ENCODE measurements around the gene SEC24C. TPM values are rescaled to one million over a fixed set of nuclear protein-coding genes. Genes with fewer than 3 reads are reported as not detected.

The SEC24C gene
- total and polyA plus RNA-seq, 2 experiments from 2014 or later: 46.8 to 59.4 TPM

- no peak overlapping the region for H3K27ac ChIP-seq
- H3K27me3 ChIP-seq: no peaks in the 10 kb centered on the region
- H3K9me2 ChIP-seq (replicated peaks; ENCODE audit: insufficient read depth): no peaks in the 10 kb centered on the region
- TF ChIP-seq EZH2phosphoT487 (IDR thresholded peaks at IDR 0.05; ENCODE audit: low read depth, severe bottlenecking, unreplicated experiment) (no peak), EZH2 (IDR thresholded peaks at IDR 0.05; ENCODE audit: borderline replicate concordance) (no peak), CTCF (IDR thresholded peaks at IDR 0.05; ENCODE audit: poor library complexity) (no peak)
- H3K9me3 ChIP-seq (ENCODE audit: low read depth): no peaks in the 10 kb centered on the region
- H3K4me3 ChIP-seq: no peak overlapping the region
- H3K4me1 ChIP-seq (ENCODE audit: insufficient read depth): no peaks in the 10 kb centered on the region
- no peaks in the 10 kb centered on the region for H4K20me1 ChIP-seq (ENCODE audit: insufficient read depth, poor library complexity, severe bottlenecking)
- H3K79me2 ChIP-seq: peaks cover 3% of the 10 kb centered on the region
- peaks cover 5% of the 10 kb centered on the region for H3K36me3 ChIP-seq (replicated peaks; ENCODE audit: insufficient read depth, low read depth)
- no peak for DNase-seq (ENCODE audit: low spot score)
- WGBS (ENCODE audit: low lambda C conversion rate, missing lambda C conversion rate): 96% methylated on average over 6 of the region's 6 CpGs
- no peak overlapping the region for H2AFZ ChIP-seq
- H3K4me2 ChIP-seq: no peak overlapping the region
These were observed 20.9 kb downstream of the SEC24C start for GRCh38 chr10:73765066-73765465.

- TF ChIP-seq CTCF (IDR thresholded peaks at IDR 0.05; ENCODE audit: poor library complexity) (no peak), EZH2phosphoT487 (IDR thresholded peaks at IDR 0.05; ENCODE audit: low read depth, severe bottlenecking, unreplicated experiment) (no peak), EZH2 (IDR thresholded peaks at IDR 0.05; ENCODE audit: borderline replicate concordance) (no peak)
- H3K4me1 ChIP-seq (ENCODE audit: insufficient read depth): peaks cover 15% of the 10 kb centered on the region
- peaks cover 8% of the 10 kb centered on the region for H3K79me2 ChIP-seq
- no peaks in the 10 kb centered on the region for H4K20me1 ChIP-seq (ENCODE audit: insufficient read depth, poor library complexity, severe bottlenecking)
- H3K4me3 ChIP-seq: no peak overlapping the region
- no peak overlapping the region for H3K27ac ChIP-seq
- no peaks in the 10 kb centered on the region for H3K27me3 ChIP-seq
- H2AFZ ChIP-seq: no peak overlapping the region
- no peaks in the 10 kb centered on the region for H3K9me2 ChIP-seq (replicated peaks; ENCODE audit: insufficient read depth)
- H3K9me3 ChIP-seq (ENCODE audit: low read depth): no peaks in the 10 kb centered on the region
- DNase-seq (ENCODE audit: low spot score): no peak
- 87% methylated on average over 11 of the region's 11 CpGs for WGBS (ENCODE audit: low lambda C conversion rate, missing lambda C conversion rate)
- H3K36me3 ChIP-seq (replicated peaks; ENCODE audit: insufficient read depth, low read depth): no peaks in the 10 kb centered on the region
- no peak overlapping the region for H3K4me2 ChIP-seq
These were observed 24.7 kb downstream of the SEC24C start for GRCh38 chr10:73768881-73769280.

GRCh38 chr10:73769396-73769795, 25.2 kb downstream of the SEC24C start:
- no peaks in the 10 kb centered on the region for H3K36me3 ChIP-seq (replicated peaks; ENCODE audit: insufficient read depth, low read depth)
- WGBS (ENCODE audit: low lambda C conversion rate, missing lambda C conversion rate): 96% methylated on average over 5 of the region's 5 CpGs

More at GRCh38 chr10:73769396-73769795, 25.2 kb downstream of the SEC24C start:
- Histone ChIP-seq H3K4me1 (ENCODE audit: insufficient read depth) (peaks cover 20% of the 10 kb centered on the region), H3K9me3 (ENCODE audit: low read depth) (no peaks in the 10 kb centered on the region), H3K9me2 (replicated peaks; ENCODE audit: insufficient read depth) (no peaks in the 10 kb centered on the region), H2AFZ (no peak overlapping the region), H4K20me1 (ENCODE audit: insufficient read depth, poor library complexity, severe bottlenecking) (no peaks in the 10 kb centered on the region), H3K4me3 (no peak overlapping the region), H3K27me3 (no peaks in the 10 kb centered on the region), H3K79me2 (peaks cover 13% of the 10 kb centered on the region), H3K27ac (no peak overlapping the region), H3K4me2 (no peak overlapping the region)
- no peak for TF ChIP-seq EZH2 (IDR thresholded peaks at IDR 0.05; ENCODE audit: borderline replicate concordance)
- no peak for TF ChIP-seq EZH2phosphoT487 (IDR thresholded peaks at IDR 0.05; ENCODE audit: low read depth, severe bottlenecking, unreplicated experiment)
- no peak for TF ChIP-seq CTCF (IDR thresholded peaks at IDR 0.05; ENCODE audit: poor library complexity)
- no peak for DNase-seq (ENCODE audit: low spot score)
